Activated T-cell treated with anti-CD3 and anti-CD28 coated beads for 48 hours (primary cell): ENCODE results near the gene CA7.

Experiments
- DNase-seq: peaks from one replicate; pipeline ENCODE4 v3.0.0-alpha.2; 2020; ENCODE audit warnings: low read depth

CA7 gene

GRCh38 chr16:66898933-66899309, 54.7 kb downstream of the CA7 start:
- no peak for DNase-seq

GRCh38 chr16:66899310-66899944, 55.2 kb downstream of the CA7 start:
- no peak for DNase-seq

GRCh38 chr16:66899945-66900710, 55.9 kb downstream of the CA7 start:
- no peak for DNase-seq

DNA sequence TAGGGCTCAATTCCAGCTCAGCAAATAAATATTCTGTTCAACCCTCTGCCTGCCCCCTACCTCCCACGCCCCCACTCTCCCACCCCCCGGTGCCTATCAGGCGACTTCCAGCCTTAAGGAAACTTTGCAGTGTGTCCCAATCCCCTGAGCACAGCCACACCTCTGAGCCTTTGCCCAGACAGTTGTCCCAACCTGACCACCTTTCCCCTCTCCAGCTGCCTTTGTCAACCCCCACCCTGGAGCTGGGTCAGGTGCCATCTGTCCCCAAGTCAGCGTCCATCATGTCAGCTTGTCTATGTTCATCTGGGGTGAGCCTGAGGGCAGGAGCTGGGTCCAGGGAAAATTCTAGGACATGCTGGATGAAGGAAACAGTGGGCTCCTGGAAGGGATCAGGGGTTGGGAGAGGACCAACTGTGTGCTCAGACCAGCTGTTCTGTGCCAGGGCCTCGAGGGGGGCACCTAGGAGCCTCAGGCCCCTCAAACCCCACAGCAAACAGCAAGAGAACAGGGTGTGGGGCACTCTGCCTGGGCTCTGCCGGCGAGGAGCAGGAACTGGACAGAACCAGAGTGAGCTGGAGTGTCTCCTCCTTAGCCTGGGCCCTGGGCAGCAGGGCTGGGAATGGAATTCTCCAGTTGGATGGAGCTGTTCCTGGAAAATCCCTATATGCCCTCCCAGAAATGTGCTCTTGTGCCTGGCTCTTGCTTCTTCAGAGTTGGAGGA, 56.7 kb downstream of the CA7 start:
- DNase-seq = no peak

- DNase-seq = no peak
Measured at GRCh38 chr16:66901626-66902025, 57.4 kb downstream of the CA7 start.

- no peak for DNase-seq
Measured at GRCh38 chr16:66902648-66903543, 58.7 kb downstream of the CA7 start.
